Measurements from ENCODE around the gene PPIC.

The PPIC gene

GRCh38 chr5:123036391-123037103, at the start of gene PPIC:
TSS of gene PPIC (minus strand) at chr5:123036725. CDS start at chr5:123036625, 100 bp downstream.
- intact Hi-C loops (cut with DNase I) = no loop called here
- DNase-seq = peak; percentile 31 to 91 (median 50)

DNA sequence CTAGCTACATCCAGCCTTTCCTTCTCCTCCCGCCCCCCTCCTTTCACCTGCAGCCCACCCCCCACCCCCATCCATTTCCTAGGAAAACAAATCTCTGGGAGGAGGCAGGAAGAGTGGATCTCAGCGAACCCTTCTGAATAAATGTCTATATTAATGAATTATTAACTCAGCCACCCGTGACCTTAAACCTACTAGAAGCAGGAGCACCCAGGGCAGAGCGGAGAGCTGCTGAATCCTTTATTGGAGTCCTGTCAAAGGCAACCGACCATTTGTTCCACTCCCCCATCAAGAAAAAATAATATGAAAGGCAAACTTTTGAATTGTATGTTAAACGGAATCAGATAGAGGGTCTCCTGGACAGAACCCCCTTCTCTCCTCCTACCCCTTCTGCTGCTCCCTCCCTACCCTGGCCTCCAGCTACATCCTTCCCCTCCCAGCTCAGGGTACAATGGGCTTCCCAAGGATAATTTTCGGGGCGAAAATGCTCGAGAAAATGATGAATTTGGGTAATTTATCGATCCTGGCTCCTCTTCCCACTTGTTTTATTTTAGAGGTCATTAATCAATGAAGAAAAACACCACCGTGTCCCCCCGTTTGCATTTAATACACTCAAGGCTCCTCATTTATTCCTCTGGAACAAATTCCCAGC, 49.2 kb upstream of the PPIC start:
- intact Hi-C loops (cut with DNase I) = no loop called here
- no peak for DNase-seq

GRCh38 chr5:123084730-123085605, 48.4 kb upstream of the PPIC start:
- intact Hi-C loops (cut with DNase I) = no loop called here
- DNase-seq = no peak

DNA sequence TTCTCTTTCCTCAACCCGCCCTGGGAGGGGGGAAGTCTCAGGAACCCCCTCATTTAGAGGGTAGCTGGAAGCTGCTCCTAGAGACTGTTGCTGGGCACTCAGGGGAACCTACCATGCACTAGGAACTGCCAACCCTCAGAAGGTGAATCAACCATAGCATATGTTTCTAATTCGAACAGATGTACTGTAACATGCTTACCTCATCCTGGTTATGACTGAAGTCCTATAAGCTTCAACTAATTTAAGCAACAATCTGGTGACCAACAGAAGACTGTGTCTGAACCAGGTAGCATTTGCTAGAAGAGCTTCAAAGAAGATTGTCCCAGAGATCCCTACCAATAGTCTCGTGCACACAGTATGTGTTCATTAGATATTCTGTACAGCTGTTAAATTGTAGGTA, 46.8 kb upstream of the PPIC start:
- DNase-seq = no peak
- intact Hi-C loops (cut with DNase I) = no loop called here

DNA sequence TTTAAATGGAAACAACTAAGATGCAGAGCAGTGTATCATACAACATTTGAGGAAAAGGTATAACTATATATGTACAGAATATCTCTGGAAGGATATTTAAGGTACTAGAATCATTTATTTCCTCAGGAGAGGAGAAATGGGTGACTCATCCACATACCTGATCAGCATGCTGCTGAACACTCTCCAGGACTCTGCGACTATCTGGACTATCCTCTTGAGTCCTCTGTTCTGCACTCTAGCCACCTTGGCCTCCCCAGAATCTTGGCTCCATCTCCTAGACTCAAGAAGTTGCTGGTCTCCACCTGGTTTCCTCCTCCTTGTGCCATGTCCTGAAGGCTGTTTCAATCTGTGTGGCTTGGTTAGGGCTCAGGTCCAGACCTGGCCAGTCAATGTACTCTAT, 43.7 kb upstream of the PPIC start:
- DNase-seq = no peak
- intact Hi-C loops (cut with DNase I) = no loop called here

DNA sequence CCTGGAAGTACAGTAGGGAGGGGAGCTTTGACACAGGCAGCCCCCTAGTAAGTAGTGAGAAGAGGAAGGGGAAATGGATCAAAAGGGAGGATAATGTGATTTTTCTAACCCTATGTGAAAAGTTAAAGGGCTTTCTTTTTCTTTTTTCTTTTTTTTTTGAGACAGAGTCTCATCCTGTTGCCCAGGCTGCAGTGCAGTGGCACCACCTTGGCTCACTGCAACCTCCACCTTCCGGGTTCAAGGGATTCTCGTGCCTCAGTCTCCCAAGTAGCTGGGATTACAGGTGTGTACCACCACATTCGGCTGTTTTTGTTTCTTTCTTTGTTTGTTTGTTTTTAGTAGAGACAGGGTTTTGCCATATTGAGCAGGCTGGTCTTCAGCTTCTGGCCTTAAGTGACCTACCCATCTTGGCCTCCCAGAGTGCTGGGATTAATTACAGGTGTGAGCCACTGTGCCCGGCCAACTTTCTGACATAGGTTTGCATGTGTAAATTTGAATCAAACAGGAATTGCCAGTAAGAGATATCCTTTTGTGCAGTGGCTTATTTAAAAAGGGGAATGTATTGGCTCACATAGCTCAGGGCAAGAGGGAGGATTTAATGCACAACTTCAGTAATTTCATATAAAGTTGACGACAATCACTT, 39.1 kb upstream of the PPIC start:
- intact Hi-C loops (cut with DNase I) = no loop called here
- no peak for DNase-seq

DNA sequence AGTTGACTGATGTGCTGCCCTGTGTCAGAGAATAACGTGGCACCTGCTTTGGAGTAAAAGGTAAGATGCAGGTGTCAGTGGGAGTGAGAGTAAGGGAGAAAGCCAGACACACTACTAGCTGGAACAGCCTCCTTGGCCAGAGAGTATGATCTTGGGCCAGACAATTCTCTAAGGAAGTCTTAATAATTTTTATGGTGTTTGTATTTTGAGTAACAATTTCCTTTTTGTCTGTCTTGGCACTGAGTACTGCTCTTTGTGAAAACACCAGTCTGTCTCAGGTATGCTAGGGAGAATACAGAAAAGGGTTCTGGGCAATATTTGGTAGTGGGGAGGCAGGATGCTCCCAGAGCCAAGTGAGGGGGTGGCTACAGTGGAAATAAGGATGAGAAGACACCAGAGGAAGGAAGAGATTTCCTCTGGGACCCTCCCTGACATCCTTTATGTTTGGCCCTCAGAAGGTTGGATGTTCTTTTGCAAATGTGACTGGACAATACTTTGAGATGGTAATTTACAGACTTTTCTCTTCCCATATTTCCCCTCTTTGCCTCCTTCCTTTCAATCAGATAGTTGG, 31.9 kb upstream of the PPIC start:
- intact Hi-C loops (cut with DNase I) = no loop called here
- DNase-seq = no peak

DNA sequence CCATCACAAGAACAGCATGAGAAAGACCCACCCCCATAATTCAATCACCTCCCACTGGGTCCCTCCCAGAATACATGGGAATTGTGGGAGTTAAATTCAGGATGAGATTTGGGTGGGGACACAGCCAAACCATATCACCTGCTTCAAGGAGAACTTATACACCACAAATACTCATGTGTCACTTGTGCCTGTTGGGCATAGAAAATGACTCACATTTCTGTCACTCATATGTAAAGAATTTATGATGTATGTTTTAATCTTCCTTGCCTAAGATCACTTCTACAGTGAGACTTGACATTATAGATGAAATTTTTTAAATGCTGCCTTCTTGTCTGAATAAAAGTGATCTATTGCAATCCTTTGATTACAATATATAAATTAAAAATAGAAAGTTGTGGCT, 29.5 kb upstream of the PPIC start:
- intact Hi-C loops (cut with DNase I) = no loop called here
- no peak for DNase-seq

DNA sequence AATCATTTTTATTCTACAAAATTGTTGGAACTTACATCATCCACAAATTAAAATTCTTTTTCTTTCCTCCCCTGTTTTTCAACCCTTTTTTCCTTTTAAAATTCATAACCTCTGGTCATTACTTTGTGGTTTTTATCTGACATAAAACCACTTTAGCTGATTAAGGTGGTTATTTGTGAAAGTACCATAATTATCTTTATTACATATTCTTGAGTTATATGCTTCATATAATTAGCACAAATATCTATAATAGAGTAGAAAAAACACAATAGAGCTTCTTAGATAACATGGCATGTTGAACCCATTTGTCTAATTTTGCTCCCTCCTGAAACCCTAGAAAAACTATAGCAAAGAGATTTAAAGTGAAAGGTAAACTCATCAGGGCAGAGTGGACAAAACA, 22.9 kb upstream of the PPIC start:
- intact Hi-C loops (cut with DNase I) = no loop called here
- DNase-seq = no peak

GRCh38 chr5:123051206-123051605, 14.7 kb upstream of the PPIC start:
- DNase-seq = no peak
- intact Hi-C loops (cut with DNase I) = no loop called here

GRCh38 chr5:123047706-123048105, 11.2 kb upstream of the PPIC start:
- no peak for DNase-seq
- intact Hi-C loops (cut with DNase I) = no loop called here

DNA sequence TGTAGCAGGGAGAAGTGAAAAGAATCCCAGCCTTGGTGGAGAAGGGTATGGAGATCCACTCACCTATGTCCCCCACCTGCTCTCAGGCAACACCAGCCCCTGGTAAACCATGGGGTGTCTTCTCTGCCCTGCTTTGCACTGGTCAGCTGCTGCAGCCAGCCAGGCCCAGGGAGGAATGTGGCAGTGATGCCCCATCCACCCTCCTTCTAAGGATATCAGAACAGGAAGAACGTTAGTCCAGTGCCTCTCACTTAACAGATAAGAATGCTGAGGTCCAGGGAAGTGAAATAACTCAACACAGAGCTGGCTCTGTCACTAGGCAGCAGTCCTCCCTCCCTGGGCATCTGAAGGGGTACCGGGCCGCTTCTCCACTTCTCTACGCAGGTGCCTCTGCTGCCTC, 9.7 kb upstream of the PPIC start:
- no peak for DNase-seq
- intact Hi-C loops (cut with DNase I) = no loop called here

GRCh38 chr5:123044926-123045617, 8.5 kb upstream of the PPIC start:
- intact Hi-C loops (cut with DNase I) = no loop called here

DNA sequence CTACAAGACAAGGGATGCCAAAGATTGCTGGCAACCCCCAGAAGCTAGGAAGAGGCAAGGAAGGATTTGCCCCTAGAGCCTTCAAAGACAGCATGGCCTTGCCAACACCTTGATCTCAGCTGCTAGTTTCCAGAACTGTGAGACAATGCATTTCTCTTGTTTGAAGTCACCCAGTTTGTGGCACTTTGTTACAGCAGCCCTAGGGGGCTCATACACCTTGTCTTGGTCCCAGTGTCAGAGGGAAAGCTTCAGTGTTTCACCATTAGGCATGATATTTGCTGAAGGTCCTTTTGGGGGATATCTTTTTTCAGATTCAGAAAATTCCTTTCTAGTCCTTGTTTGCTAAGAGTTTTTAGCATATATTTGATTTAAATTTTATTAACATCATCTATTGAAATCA, 3.1 kb upstream of the PPIC start:
- intact Hi-C loops (cut with DNase I) = no loop called here

More at GRCh38 chr5:123044926-123045617, 8.5 kb upstream of the PPIC start:
- DNase-seq = no peak

GRCh38 chr5:123037104-123037418, 536 bp upstream of the PPIC start:
- intact Hi-C loops (cut with DNase I) = no loop called here
- no peak for DNase-seq

More for the DNA sequence above, 3.1 kb upstream of the PPIC start:
- DNase-seq = no peak

DNA sequence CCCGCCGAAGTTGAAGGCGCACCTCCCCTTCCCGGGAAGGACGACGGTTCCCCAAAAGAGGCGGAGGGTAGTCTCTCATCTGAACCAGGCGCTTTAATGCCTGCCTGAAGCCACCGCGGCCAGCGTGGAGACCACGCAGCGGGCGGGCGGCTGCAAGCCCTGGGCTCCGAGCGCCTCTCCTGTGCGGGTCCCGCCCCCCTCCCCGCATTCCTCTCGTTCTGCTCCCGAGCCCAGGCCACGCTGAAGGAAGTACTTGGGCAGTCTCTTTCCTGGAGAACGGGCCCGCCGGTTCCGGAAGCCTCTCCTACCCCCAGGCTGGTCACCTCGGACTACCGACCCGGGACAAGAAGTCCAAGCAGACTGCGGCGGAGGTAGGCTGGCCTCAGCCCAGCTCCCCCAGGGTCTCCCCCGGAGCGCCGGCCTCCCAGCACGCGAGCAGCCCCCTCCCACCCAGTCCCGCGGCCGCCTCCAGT, 571 bp downstream of the PPIC start:
- intact Hi-C loops (cut with DNase I) = no loop called here
- peak in 6 of 10 donors; percentile 12 to 85 (median 24) for DNase-seq

DNA sequence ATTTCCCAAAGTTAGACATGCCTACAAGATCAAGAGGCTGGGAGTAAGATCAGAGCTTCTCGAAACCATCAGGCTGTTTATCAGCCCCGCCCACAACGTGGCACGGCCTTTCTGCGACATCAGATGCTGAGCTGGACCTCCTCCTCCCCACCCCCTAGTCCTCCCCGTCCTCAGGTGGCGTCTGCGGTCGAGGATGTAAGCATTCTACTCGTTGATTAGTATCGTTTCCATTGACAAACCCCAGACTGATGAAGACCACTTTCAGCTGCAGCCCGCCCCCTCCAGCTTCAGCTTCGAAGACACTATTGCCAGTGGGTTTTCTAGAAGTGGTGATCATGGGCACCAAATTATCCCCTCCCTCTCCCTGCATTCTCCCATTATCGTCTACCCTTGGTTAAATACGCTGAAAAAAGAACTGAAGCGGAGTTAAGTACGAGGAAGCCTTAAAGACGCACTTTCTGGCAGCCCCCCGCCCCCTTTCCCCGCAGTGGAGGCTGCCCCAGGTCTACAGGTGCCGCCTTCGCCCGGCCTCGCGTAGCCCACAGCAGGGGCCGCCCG, 1.1 kb downstream of the PPIC start:
- intact Hi-C loops (cut with DNase I) = no loop called here
- DNase-seq = peak in 1 of 10 donors; percentile 8

- intact Hi-C loops (cut with DNase I) = no loop called here
- no peak for DNase-seq
Observed at GRCh38 chr5:123033157-123033671, 3.3 kb downstream of the PPIC start.

GRCh38 chr5:123028222-123028621, 8.3 kb downstream of the PPIC start:
- no peak for DNase-seq
- intact Hi-C loops (cut with DNase I) = no loop called here

Data from posterior cingulate gyrus (tissue), 11 donors.